SJSA1 (cell line): ENCODE data around the gene SLC1A2. TPM values are rescaled to one million over a fixed set of nuclear protein-coding genes. Genes with fewer than 3 reads are reported as not detected.

Experiments
- DNase-seq, 2 experiments: peaks; one replicate each; pipeline ENCODE4 v3.0.0-alpha.2; 2015 to 2020; ENCODE audit warnings: low spot score in 2 of 2, low read depth in 1 of 2
- H3K27ac ChIP-seq: fragments of 250-450 bp; sonication (Bioruptor Pico); 2 replicates; pipeline ENCODE4 v1.5.1; 2020; ENCODE audit warnings: mild to moderate bottlenecking, moderate library complexity
- H3K27me3 ChIP-seq: fragments of 250-450 bp; sonication (Bioruptor Pico); replicated peaks from 2 replicates; pipeline ENCODE4 v1.5.1; 2020; ENCODE audit warnings: mild to moderate bottlenecking, moderate library complexity
- H3K36me3 ChIP-seq: fragments of 250-450 bp; sonication (Bioruptor Pico); 2 replicates; pipeline ENCODE4 v1.5.1; 2020; ENCODE audit warnings: mild to moderate bottlenecking
- H3K4me1 ChIP-seq: fragments of 250-450 bp; sonication (Bioruptor Pico); replicated peaks from 2 replicates; pipeline ENCODE4 v1.6.1; 2021; ENCODE audit warnings: mild to moderate bottlenecking
- H3K4me3 ChIP-seq: fragments of 250-450 bp; sonication (Bioruptor Pico); 2 replicates; pipeline ENCODE4 v1.5.1; 2020; ENCODE audit warnings: mild to moderate bottlenecking
- H3K9me3 ChIP-seq: fragments of 250-450 bp; sonication (Bioruptor Pico); replicated peaks from 2 replicates; pipeline ENCODE4 v1.5.1; 2020; ENCODE audit warnings: mild to moderate bottlenecking
- total RNA-seq: library from RNA; depleted of rRNA; stranded (reverse); fragments of >200 nt; shearing (Covaris generic); gene quantifications from 2 replicates; pipeline ENCODE4 v1.2.3, GENCODE V29; 2014

Gene SLC1A2
- total RNA-seq, 1 experiment from 2014 or later: not detected

- no peaks in the 10 kb centered on the region for H3K9me3 ChIP-seq
- no peak overlapping the region for H3K4me3 ChIP-seq
- no peak for DNase-seq
- H3K36me3 ChIP-seq: no peaks in the 10 kb centered on the region
- no peak overlapping the region for H3K27ac ChIP-seq
- H3K27me3 ChIP-seq: no peaks in the 10 kb centered on the region
- peaks cover 26% of the 10 kb centered on the region for H3K4me1 ChIP-seq
Observed at GRCh38 chr11:35293699-35294098, 125.7 kb downstream of the SLC1A2 start.

DNA sequence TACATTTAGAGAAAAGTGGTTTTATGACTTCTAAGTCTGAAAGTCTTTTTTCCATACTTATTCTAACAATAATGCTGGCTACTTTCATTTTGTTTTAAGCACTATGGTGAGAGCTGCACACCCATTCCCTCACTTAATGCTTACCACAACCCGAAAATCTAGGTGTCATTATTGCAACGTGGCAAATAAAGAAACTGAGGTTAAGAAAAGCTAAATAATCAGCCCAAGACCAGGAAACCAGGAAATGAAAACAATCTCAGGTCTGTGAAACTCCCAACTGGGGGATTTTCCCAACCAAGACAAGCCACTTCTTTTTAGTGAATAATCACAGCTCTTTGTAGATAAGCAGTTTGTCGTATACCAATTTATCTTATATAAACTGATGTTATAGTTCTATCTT, 126.3 kb downstream of the SLC1A2 start:
- no peaks in the 10 kb centered on the region for H3K27me3 ChIP-seq
- no peak overlapping the region for H3K4me3 ChIP-seq
- no peaks in the 10 kb centered on the region for H3K36me3 ChIP-seq
- no peaks in the 10 kb centered on the region for H3K9me3 ChIP-seq
- H3K4me1 ChIP-seq: peaks cover 29% of the 10 kb centered on the region
- H3K27ac ChIP-seq: no peak overlapping the region
- no peak for DNase-seq

- H3K4me1 ChIP-seq: peaks cover 29% of the 10 kb centered on the region
- H3K9me3 ChIP-seq: no peaks in the 10 kb centered on the region
- no peaks in the 10 kb centered on the region for H3K27me3 ChIP-seq
- DNase-seq: no peak
- no peak overlapping the region for H3K27ac ChIP-seq
- no peaks in the 10 kb centered on the region for H3K36me3 ChIP-seq
- H3K4me3 ChIP-seq: no peak overlapping the region
Observed at GRCh38 chr11:35292279-35292678, 127.1 kb downstream of the SLC1A2 start.

GRCh38 chr11:35290876-35291275, 128.5 kb downstream of the SLC1A2 start:
- H3K36me3 ChIP-seq: no peaks in the 10 kb centered on the region
- DNase-seq: no peak
- no peaks in the 10 kb centered on the region for H3K27me3 ChIP-seq
- no peak overlapping the region for H3K27ac ChIP-seq
- H3K4me3 ChIP-seq: no peak overlapping the region
- peaks cover 29% of the 10 kb centered on the region for H3K4me1 ChIP-seq
- H3K9me3 ChIP-seq: no peaks in the 10 kb centered on the region

DNA sequence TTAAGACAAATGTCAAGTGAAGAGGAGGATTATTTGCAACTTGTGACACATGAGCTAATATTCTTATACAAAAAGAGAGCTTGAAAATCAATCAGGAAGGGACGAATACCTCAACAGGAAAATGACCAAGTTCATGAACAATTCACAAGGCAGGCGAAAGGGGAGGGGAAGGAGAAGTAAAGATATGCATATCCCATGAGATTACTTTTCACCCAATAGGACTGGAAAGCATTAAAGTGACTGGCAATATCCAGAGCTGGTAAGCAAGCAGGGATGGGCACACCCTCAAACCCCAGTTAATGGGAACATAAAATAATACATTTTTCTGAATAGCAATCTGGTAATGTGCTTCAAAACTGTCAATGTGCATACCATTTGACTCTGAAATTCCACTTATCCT, 129.5 kb downstream of the SLC1A2 start:
- Histone ChIP-seq H3K4me3 (no peak overlapping the region), H3K27me3 (no peaks in the 10 kb centered on the region), H3K9me3 (no peaks in the 10 kb centered on the region), H3K36me3 (no peaks in the 10 kb centered on the region), H3K27ac (peak overlapping the region; percentile 75), H3K4me1 (peaks cover 29% of the 10 kb centered on the region)
- DNase-seq: peak in 1 of 2 experiments; percentile 50

- H3K4me3 ChIP-seq: no peak overlapping the region
- no peaks in the 10 kb centered on the region for H3K27me3 ChIP-seq
- peaks cover 29% of the 10 kb centered on the region for H3K4me1 ChIP-seq
- H3K27ac ChIP-seq: peak overlapping the region; percentile 75
- peak; percentile 50 to 82 for DNase-seq
- H3K36me3 ChIP-seq: no peaks in the 10 kb centered on the region
- H3K9me3 ChIP-seq: no peaks in the 10 kb centered on the region
Observed at GRCh38 chr11:35288817-35289541, 130.4 kb downstream of the SLC1A2 start.

DNA sequence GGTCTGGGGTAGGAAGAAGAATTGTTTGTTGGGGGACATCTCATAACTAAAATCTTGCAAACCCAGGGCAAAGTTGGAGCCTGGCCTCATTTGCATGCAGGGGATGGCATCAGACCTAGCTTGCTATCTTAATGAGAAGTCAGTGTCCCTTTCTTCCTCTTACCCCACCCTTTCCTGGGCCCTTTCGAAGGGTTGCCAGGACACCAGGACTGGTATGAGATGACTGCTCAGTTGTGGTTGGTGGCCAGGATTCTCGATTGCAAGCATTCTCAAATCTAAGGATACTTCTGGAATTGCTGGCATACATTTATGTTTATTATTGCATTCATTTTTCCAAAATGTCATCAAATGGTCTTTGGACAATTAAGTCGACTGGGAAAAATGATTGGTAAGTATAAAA, 131.0 kb downstream of the SLC1A2 start:
- Histone ChIP-seq H3K27me3 (no peaks in the 10 kb centered on the region), H3K4me1 (peaks cover 26% of the 10 kb centered on the region), H3K27ac (peak overlapping the region; percentile 75; the same call in 1 of the 2 replicates), H3K4me3 (no peak overlapping the region), H3K9me3 (no peaks in the 10 kb centered on the region), H3K36me3 (no peaks in the 10 kb centered on the region)
- DNase-seq: no peak

GRCh38 chr11:35287344-35287890, 131.9 kb downstream of the SLC1A2 start:
- Histone ChIP-seq H3K27ac (no peak overlapping the region), H3K4me1 (peaks cover 27% of the 10 kb centered on the region), H3K27me3 (no peaks in the 10 kb centered on the region), H3K9me3 (no peaks in the 10 kb centered on the region), H3K4me3 (no peak overlapping the region), H3K36me3 (no peaks in the 10 kb centered on the region)
- DNase-seq: no peak

GRCh38 chr11:35286126-35286525, 133.2 kb downstream of the SLC1A2 start:
- H3K36me3 ChIP-seq: no peaks in the 10 kb centered on the region
- H3K9me3 ChIP-seq: no peaks in the 10 kb centered on the region
- H3K4me3 ChIP-seq: no peak overlapping the region
- H3K4me1 ChIP-seq: peaks cover 36% of the 10 kb centered on the region
- no peak overlapping the region for H3K27ac ChIP-seq
- no peaks in the 10 kb centered on the region for H3K27me3 ChIP-seq
- DNase-seq: no peak

DNA sequence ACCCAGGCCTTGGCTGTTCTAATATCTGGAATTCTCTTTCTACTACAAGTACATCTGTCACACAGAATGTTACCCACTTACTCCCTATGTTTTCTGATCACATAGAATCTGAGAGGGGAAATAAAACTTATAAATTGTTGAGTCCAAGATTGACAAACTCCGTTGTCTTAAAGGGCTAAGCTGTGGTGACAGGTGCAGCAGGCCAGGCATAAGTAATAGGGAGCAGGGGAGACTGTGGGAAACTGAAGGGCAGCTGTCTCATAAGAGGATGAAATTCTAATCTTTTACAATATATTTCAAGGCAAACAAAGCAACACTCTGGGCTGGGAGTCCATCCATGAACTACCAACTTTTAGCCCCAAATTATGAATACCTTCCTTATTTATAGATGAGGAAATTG, 133.9 kb downstream of the SLC1A2 start:
- no peak overlapping the region for H3K4me3 ChIP-seq
- peaks cover 36% of the 10 kb centered on the region for H3K4me1 ChIP-seq
- H3K27me3 ChIP-seq: no peaks in the 10 kb centered on the region
- no peak overlapping the region for H3K27ac ChIP-seq
- DNase-seq: no peak
- H3K9me3 ChIP-seq: no peaks in the 10 kb centered on the region
- no peaks in the 10 kb centered on the region for H3K36me3 ChIP-seq

DNA sequence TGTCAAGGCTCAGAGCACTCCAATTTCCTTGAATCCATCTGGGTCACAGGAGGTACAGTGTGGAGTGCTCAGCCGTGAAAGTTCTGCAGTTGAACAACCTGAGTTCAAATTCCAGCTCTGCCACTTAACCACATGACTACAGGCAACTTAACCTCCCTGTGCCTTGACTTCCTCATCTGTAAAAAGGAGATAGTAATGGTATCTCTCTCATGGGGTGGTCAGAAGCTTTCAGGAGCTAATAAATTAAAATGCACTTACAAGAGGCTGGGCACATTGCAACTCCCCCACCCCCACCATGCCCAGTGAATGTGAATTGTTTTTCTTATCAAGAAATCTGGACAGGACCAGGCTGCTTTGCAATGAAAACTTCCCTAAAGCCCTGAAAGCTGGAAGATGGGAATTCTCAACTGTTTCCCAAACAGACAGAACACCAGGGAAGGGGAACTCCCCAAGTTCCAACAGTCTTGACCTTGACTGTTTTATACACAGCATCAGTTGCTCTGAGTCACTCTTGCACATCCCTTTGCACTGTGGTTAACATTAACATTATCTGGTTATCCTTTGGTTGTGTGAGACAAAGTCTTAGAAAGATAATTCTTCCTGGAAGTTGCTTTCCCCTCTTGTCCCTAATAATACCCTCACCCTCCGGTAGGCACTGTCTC, 137.0 kb downstream of the SLC1A2 start:
- Histone ChIP-seq H3K36me3 (no peaks in the 10 kb centered on the region), H3K4me1 (peaks cover 17% of the 10 kb centered on the region), H3K27me3 (no peaks in the 10 kb centered on the region), H3K27ac (peak overlapping the region; percentile 62), H3K9me3 (no peaks in the 10 kb centered on the region), H3K4me3 (no peak overlapping the region)
- DNase-seq: peak; percentile 56 to 69

GRCh38 chr11:35281169-35281688, 138.1 kb downstream of the SLC1A2 start:
- Histone ChIP-seq H3K27me3 (no peaks in the 10 kb centered on the region), H3K4me3 (no peak overlapping the region), H3K4me1 (peaks cover 17% of the 10 kb centered on the region), H3K36me3 (no peaks in the 10 kb centered on the region), H3K27ac (peak overlapping the region; percentile 62; the same call in 1 of the 2 replicates), H3K9me3 (no peaks in the 10 kb centered on the region)
- DNase-seq: no peak

DNA sequence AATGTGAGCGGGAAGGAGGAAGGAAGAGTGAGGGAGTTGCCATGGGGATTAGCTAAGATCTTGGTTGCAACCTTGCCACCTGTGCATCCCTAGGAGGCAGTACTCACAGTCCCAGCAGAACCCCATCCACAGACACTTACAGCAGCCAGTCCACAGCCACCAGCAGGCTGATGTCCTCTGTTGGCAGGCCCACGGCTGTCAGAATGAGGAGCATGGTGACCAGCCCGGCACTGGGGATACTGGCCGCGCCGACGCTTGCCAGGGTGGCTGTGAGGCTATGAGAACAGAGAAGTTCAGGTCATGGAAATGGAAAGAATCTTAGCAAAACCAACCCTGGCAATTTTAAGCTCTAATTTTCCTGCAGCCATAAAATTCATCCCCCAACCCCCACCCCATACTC, 138.6 kb downstream of the SLC1A2 start:
- H3K27ac ChIP-seq: no peak overlapping the region
- H3K27me3 ChIP-seq: no peaks in the 10 kb centered on the region
- H3K9me3 ChIP-seq: no peaks in the 10 kb centered on the region
- no peaks in the 10 kb centered on the region for H3K36me3 ChIP-seq
- no peak for DNase-seq
- peaks cover 19% of the 10 kb centered on the region for H3K4me1 ChIP-seq
- no peak overlapping the region for H3K4me3 ChIP-seq

DNA sequence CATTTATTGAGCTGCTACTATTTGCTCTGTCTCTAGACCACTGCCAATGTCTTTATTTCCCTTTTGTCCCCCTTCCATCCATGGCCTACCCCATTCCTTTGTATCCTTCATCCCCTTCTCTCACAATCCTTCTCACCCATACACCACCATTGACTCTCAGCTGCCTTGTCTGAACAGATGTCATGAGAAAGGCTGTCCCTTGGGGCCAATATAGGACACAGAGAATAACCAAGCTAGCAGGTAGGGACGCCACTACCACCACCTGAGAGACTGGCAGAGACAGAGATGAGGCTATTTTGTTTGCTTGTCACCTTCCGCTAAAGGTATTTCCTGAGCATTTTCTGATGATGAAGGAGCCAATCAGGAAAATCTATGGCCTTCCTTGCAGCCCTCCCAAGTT, 141.5 kb downstream of the SLC1A2 start:
- no peaks in the 10 kb centered on the region for H3K36me3 ChIP-seq
- H3K27me3 ChIP-seq: no peaks in the 10 kb centered on the region
- H3K27ac ChIP-seq: no peak overlapping the region
- peaks cover 23% of the 10 kb centered on the region for H3K4me1 ChIP-seq
- H3K9me3 ChIP-seq: no peaks in the 10 kb centered on the region
- DNase-seq: no peak
- no peak overlapping the region for H3K4me3 ChIP-seq
